Hippocampal formation (tissue), 2 donors: Measurements from ENCODE around the gene TRDN.

Experiments
- DNase-seq, 2 donors: peaks; one replicate each; lab custom pipeline; 2025; lab: John Stamatoyannopoulos, UW

Gene TRDN

DNA sequence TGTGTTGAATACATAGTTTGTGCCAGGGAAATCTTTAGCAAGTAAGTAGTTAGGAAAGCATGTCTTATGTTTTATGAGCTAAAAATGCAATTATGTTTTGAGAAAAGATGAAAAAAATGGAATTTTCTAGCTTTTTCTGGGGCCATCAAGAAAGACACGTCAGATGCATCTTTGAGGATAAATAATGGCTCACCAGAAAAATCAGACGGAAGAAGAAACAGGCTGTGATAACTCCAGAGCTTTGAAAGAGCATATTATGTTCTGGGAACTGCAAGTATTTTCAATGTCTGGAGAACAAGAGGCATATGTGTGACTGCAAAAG, 467.0 kb downstream of the TRDN start:
- no peak for DNase-seq

- DNase-seq = no peak
Observed at GRCh38 chr6:123168892-123169773, 467.6 kb downstream of the TRDN start.

DNA sequence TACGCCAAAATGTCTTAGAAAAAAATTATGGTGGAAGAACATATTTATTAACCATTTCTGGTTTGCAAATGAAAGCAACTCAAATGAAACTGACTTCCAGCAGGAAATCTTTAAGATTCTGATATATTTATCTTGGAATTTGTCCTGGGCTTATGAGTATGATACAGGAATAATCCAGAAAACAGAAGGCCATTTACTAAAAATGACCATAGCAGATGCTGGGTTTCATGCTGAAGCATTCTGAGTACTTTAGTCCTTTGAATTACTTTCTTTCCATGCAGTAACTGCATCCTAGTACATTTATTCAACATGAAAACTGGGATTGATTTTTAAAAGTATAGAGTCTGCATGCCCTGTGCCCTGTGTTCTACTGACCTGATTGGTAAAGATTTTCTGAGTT, 468.3 kb downstream of the TRDN start:
- DNase-seq = no peak
